K562 (cell line): ENCODE measurements around the gene PPP2R2D. TPM values are rescaled to one million over a fixed set of nuclear protein-coding genes. Genes with fewer than 3 reads are reported as not detected.

Experiments
- ATAC-seq: fragments of 200-7000 bp; cut with Tn5 transposase; 3 replicates; pipeline ENCODE4 v1.9.1; 2020; ENCODE audit warnings: moderate library complexity
- BruUV-seq: library from RNA; stranded (reverse); fragments of 400-500 nt; replicated peaks from 2 replicates; lab custom pipeline; 2021; lab: Mats Ljungman, UMichigan
- CTCF ChIA-PET: fragments of 300-600 bp; formaldehyde crosslinking; extraction: SDS; loops from one replicate; lab custom pipeline; 2021; ENCODE audit warnings: low intra/inter-chr PET ratio; lab: Yijun Ruan, JAX
- POLR2A ChIA-PET: fragments of 300-600, 350-650 bp; sonication (Branson Sonifier 250); formaldehyde crosslinking; extraction: SDS; loops from one replicate; lab custom pipeline; 2021; ENCODE audit warnings: antibody characterized with exemption, inconsistent platforms; lab: Yijun Ruan, JAX
- DNase-seq, 4 experiments: peaks; one replicate each; pipeline versions ENCODE4 v3.0.0 to v3.0.0-alpha.2; 2011 to 2018; ENCODE audit warnings: low spot score in 3 of 4, mixed read lengths in 3 of 4; ENCODE audit errors: extremely low read depth in 1 of 4
- FAIRE-seq: peaks from 2 replicates; lab custom pipeline; 2011; peaks lifted over from hg19 to GRCh38; lab: Jason Lieb, UNC
- H2AFZ ChIP-seq: 2 replicates; pipeline ENCODE4 v1.6.0; 2011; ENCODE audit warnings: low read depth, low read length, control low read depth, inconsistent platforms
- H3K27ac ChIP-seq: fragments of 200-600 bp; 3 replicates; pipeline ENCODE4 v1.8.0; 2011; ENCODE audit warnings: low read depth, mild to moderate bottlenecking, control low read depth, inconsistent platforms, low read length, moderate library complexity, mixed read lengths; ENCODE audit errors: extremely low read depth
- H3K27me3 ChIP-seq, 2 experiments: fragments of 300-600 bp in 1 of 2; 2 replicates in 1 of 2; 3 replicates in 1 of 2; pipeline versions ENCODE4 v1.6.0 to v1.8.0; 2011; ENCODE audit warnings: inconsistent platforms in 2 of 2, low read length in 2 of 2, mild to moderate bottlenecking in 1 of 2, mixed read lengths in 1 of 2, moderate library complexity in 1 of 2; ENCODE audit not compliant: control insufficient read depth in 2 of 2, insufficient read depth in 2 of 2
- H3K36me3 ChIP-seq: fragments of 300-600 bp; 3 replicates; pipeline ENCODE4 v1.8.0; 2011; ENCODE audit warnings: mild to moderate bottlenecking, low read length, inconsistent platforms; ENCODE audit not compliant: control insufficient read depth, insufficient read depth
- H3K4me1 ChIP-seq, 2 experiments: fragments of 200-600 bp in 1 of 2; replicated peaks in 1 of 2; 2 replicates in 1 of 2; 3 replicates in 1 of 2; pipeline versions ENCODE4 v1.5.1 to v1.8.0; 2011; ENCODE audit warnings: inconsistent platforms in 2 of 2, low read length in 2 of 2, mild to moderate bottlenecking in 1 of 2, mixed read lengths in 1 of 2, moderate library complexity in 1 of 2; ENCODE audit not compliant: control insufficient read depth in 2 of 2, insufficient read depth in 2 of 2
- H3K4me2 ChIP-seq: 2 replicates; pipeline ENCODE4 v1.6.1; 2011; ENCODE audit warnings: low read length, control low read depth, inconsistent platforms, mixed read lengths; ENCODE audit not compliant: insufficient read depth
- H3K4me3 ChIP-seq: fragments of 200-600 bp; sonication (generic), shearing (Covaris generic); 2 replicates; pipeline ENCODE4 v1.5.1; 2016; ENCODE audit warnings: control low read depth, inconsistent platforms
- H3K79me2 ChIP-seq: fragments of 200-600 bp; 3 replicates; pipeline ENCODE4 v1.8.0; 2011; ENCODE audit warnings: low read length, inconsistent platforms; ENCODE audit not compliant: control insufficient read depth, insufficient read depth
- H3K9ac ChIP-seq, 2 experiments: 2 replicates each; pipeline versions ENCODE4 v1.6.0 to v1.6.1; 2011; ENCODE audit warnings: low read depth in 2 of 2, low read length in 2 of 2, control low read depth in 1 of 2, inconsistent platforms in 1 of 2, mild to moderate bottlenecking in 1 of 2, mixed read lengths in 1 of 2; ENCODE audit not compliant: insufficient read depth in 1 of 2
- H3K9me1 ChIP-seq: one replicate; pipeline ENCODE4 v1.6.0; 2011; ENCODE audit warnings: inconsistent platforms, mild to moderate bottlenecking, low read length, moderate library complexity; ENCODE audit not compliant: control insufficient read depth, insufficient read depth
- H3K9me3 ChIP-seq: replicated peaks from 2 replicates; pipeline ENCODE4 v1.5.1; 2011; ENCODE audit warnings: low read depth, low read length, inconsistent platforms; ENCODE audit not compliant: control insufficient read depth, insufficient read depth
- H4K20me1 ChIP-seq: replicated peaks from 2 replicates; pipeline ENCODE4 v1.6.1; 2011; ENCODE audit warnings: low read length, inconsistent platforms, mixed read lengths; ENCODE audit not compliant: control insufficient read depth, insufficient read depth
- BACH1 ChIP-seq: fragments of 200-800 bp; sonication (Bioruptor generic); IDR thresholded peaks from 2 replicates; pipeline ENCODE4 v1.6.1; 2016; ENCODE audit warnings: missing genetic modification characterization, missing compliant biosample characterization
- CUX1 ChIP-seq: fragments of 200-800 bp; sonication (Bioruptor generic); IDR thresholded peaks from 2 replicates; pipeline ENCODE4 v1.6.1; 2016; ENCODE audit warnings: missing genetic modification characterization, missing compliant biosample characterization
- ELF4 ChIP-seq: fragments of 450-650 bp; formaldehyde crosslinking; IDR thresholded peaks from 2 replicates; pipeline ENCODE4 v1.4.0; 2022; ENCODE audit warnings: missing genetic modification characterization
- ETV6 ChIP-seq, 3 experiments: fragments of 150-350 bp in 1 of 3; sonication (generic) in 1 of 3; formaldehyde crosslinking in 1 of 3; IDR thresholded peaks; 2 replicates each; pipeline versions ENCODE4 v1.6.1 to v1.8.0; 2014 to 2022; ENCODE audit warnings: borderline replicate concordance in 2 of 3, low read depth in 2 of 3, antibody characterized with exemption in 1 of 3, low read length in 1 of 3, mild to moderate bottlenecking in 1 of 3, missing genetic modification reagents in 1 of 3
- JUNB ChIP-seq: fragments of 450-650 bp; formaldehyde crosslinking; conservative IDR thresholded peaks from 2 replicates; pipeline ENCODE4 v1.4.0; 2020; ENCODE audit warnings: mild to moderate bottlenecking
- MAFG ChIP-seq: fragments of 450-650 bp; conservative IDR thresholded peaks from 2 replicates; pipeline ENCODE4 v1.6.1; 2016; ENCODE audit warnings: missing genetic modification characterization, missing compliant biosample characterization
- MAFK ChIP-seq: IDR thresholded peaks from 2 replicates; pipeline ENCODE4 v1.6.1; 2011; ENCODE audit warnings: low read length, improper control_type of control experiment
- NCOA1 ChIP-seq: fragments of 450-650 bp; IDR thresholded peaks from 2 replicates; pipeline ENCODE4 v1.6.1; 2016; ENCODE audit warnings: low read depth
- NR2C1 ChIP-seq, 2 experiments: fragments of 450-650 bp; IDR thresholded peaks; 2 replicates each; pipeline ENCODE4 v1.6.1; 2017; ENCODE audit warnings: mild to moderate bottlenecking in 2 of 2, antibody characterized with exemption in 1 of 2, inconsistent platforms in 1 of 2, missing compliant biosample characterization in 1 of 2, missing genetic modification characterization in 1 of 2
- SREBF2 ChIP-seq: sonication (generic); formaldehyde crosslinking; IDR thresholded peaks from 2 replicates; pipeline ENCODE4 v1.4.0; 2020; ENCODE audit warnings: mild to moderate bottlenecking, missing genetic modification reagents
- WHSC1 ChIP-seq: IDR thresholded peaks from one replicate; pipeline ENCODE4 v1.6.1; 2012; ENCODE audit warnings: low read length, control low read depth, inconsistent platforms
- ZC3H11A ChIP-seq: IDR thresholded peaks from 2 replicates; pipeline ENCODE4 v1.6.1; 2012; ENCODE audit warnings: low read depth, low read length, improper control_type of control experiment
- ZFPM2 ChIP-seq: fragments of 250-450 bp; sonication (Bioruptor Pico); IDR thresholded peaks from 2 replicates; pipeline ENCODE4 v1.5.1; 2022; ENCODE audit warnings: mild to moderate bottlenecking
- ZNF197 ChIP-seq: fragments of 200-800 bp; sonication (Bioruptor generic); IDR thresholded peaks from 2 replicates; pipeline ENCODE4 v1.6.1; 2016; ENCODE audit warnings: low read depth, missing genetic modification characterization, missing compliant biosample characterization
- ZNF253 ChIP-seq: fragments of 250-450 bp; sonication (Bioruptor Pico); conservative IDR thresholded peaks from 2 replicates; pipeline ENCODE4 v1.6.1; 2021; ENCODE audit warnings: mild to moderate bottlenecking
- ZNF384 ChIP-seq: IDR thresholded peaks from 2 replicates; pipeline ENCODE4 v1.6.1; 2012; ENCODE audit warnings: low read depth, low read length, improper control_type of control experiment
- ZNF408 ChIP-seq: fragments of 250-450 bp; sonication (Bioruptor Pico); IDR thresholded peaks from 2 replicates; pipeline ENCODE4 v1.4.0; 2020; ENCODE audit warnings: low read depth, mild to moderate bottlenecking, moderate library complexity
- WGBS: fragments of 100-300 bp; shearing (Covaris generic); methylation state at CpG from one replicate; pipeline ENCODE4 v1.1.6; 2016; ENCODE audit warnings: low coverage, mixed read lengths; ENCODE audit not compliant: insufficient coverage; ENCODE audit errors: missing lambda C conversion rate; 5-methylcytosine and 5-hydroxymethylcytosine counted together
- in situ Hi-C: fragments of 300-500 bp; cut with MboI; formaldehyde crosslinking; loops from 4 replicates; pipeline ENCODE4 v1.15.0; 2018; ENCODE audit warnings: inconsistent platforms, mixed read lengths
- intact Hi-C: fragments of 100-400 bp; cut with micrococcal nuclease; formaldehyde crosslinking; loops from 2 replicates; pipeline ENCODE4 v1.14.2; 2022
- polyA plus RNA-seq, 8 experiments: library from polyadenylated mRNA; depleted of rRNA in 4 of 8; stranded (reverse) in 5 of 8; unstranded in 3 of 8; fragments of >200 nt; fragmentation: Nextera tagmentation in 2 of 8; fragmentation: Illumina TruSeq in 1 of 8; extraction: Ambion mirVana in 2 of 8; extraction: Trizol in 1 of 8; gene quantifications; 2 replicates each; pipeline versions ENCODE4 v1.2.1 to v1.2.3, GENCODE V29; 2011 to 2014; ENCODE audit warnings: inconsistent platforms in 1 of 8, missing spikeins in 1 of 8
- total RNA-seq, 7 experiments: library from RNA; depleted of rRNA in 6 of 7; stranded (reverse); fragments of >200 nt in 6 of 7; fragmentation: Illumina TruSeq in 2 of 7; extraction: Trizol in 2 of 7; gene quantifications; 2 replicates each; pipeline versions ENCODE4 v1.2.1 to v1.2.3, GENCODE V29; 2011 to 2021; ENCODE audit warnings: low replicate concordance in 1 of 7
- TF ChIP-seq, protein P1 (sequence below): sonication (generic); formaldehyde crosslinking; IDR thresholded peaks from 2 replicates; pipeline ENCODE4 v1.8.0; 2023; ENCODE audit warnings: mild to moderate bottlenecking, missing genetic modification reagents

PPP2R2D gene
- total and polyA plus RNA-seq, 9 of the 15 experiments (the other 6 are each of a cell fraction or from before 2014, with no cell fraction given) = 1.9 to 37.0 (median 26.8) TPM

GRCh38 chr10:131895116-131895515, 5.7 kb upstream of the PPP2R2D start:
- DNase-seq (no peak), ATAC-seq (no peak), FAIRE-seq (no peak)
- TF ChIP-seq ZNF197 (CRISPR knock-in tag) (no peak), ZNF408 (no peak), ZFPM2 (no peak), ZNF384 (no peak), CUX1 (CRISPR knock-in tag) (no peak), ELF4 (no peak), ETV6 (IDR thresholded peaks at IDR 0.05; ENCODE audit: borderline replicate concordance in 1 of 2, low read depth in 2 of 2, low read length in 1 of 2) (no peak), ETV6 (CRISPR knock-in tag; IDR thresholded peaks at IDR 0.05; ENCODE audit: borderline replicate concordance) (no peak), MAFK (no peak), JUNB (CRISPR knock-in tag) (no peak), MAFG (tag) (no peak), NR2C1 (IDR thresholded peaks at IDR 0.05) (no peak), NR2C1 (tag; IDR thresholded peaks at IDR 0.05) (no peak), WHSC1 (no peak), BACH1 (tag) (no peak), NCOA1 (no peak), ZNF253 (CRISPR knock-in tag) (no peak), ZC3H11A (no peak), SREBF2 (no peak)
- TF ChIP-seq, protein P1, sequence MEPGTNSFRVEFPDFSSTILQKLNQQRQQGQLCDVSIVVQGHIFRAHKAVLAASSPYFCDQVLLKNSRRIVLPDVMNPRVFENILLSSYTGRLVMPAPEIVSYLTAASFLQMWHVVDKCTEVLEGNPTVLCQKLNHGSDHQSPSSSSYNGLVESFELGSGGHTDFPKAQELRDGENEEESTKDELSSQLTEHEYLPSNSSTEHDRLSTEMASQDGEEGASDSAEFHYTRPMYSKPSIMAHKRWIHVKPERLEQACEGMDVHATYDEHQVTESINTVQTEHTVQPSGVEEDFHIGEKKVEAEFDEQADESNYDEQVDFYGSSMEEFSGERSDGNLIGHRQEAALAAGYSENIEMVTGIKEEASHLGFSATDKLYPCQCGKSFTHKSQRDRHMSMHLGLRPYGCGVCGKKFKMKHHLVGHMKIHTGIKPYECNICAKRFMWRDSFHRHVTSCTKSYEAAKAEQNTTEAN (CRISPR knock-in tag) = no peak
- H3K9me3 ChIP-seq = no peaks in the 10 kb centered on the region
- H3K4me3 ChIP-seq = no peak overlapping the region
- in situ Hi-C loops (no loop called here), intact Hi-C loops (no loop called here)
- H3K27ac ChIP-seq = no peak overlapping the region
- no peak overlapping the region for H3K4me2 ChIP-seq
- H3K27me3 ChIP-seq = no peaks in the 10 kb centered on the region
- no peaks in the 10 kb centered on the region for H3K36me3 ChIP-seq
- H3K79me2 ChIP-seq = peaks cover 12% of the 10 kb centered on the region; the same call in 2 of the 3 replicates
- H3K9me1 ChIP-seq = no peaks in the 10 kb centered on the region
- H3K9ac ChIP-seq = no peak overlapping the region
- 97% methylated on average over 12 of the region's 17 CpGs for WGBS
- POLR2A ChIA-PET = interaction anchor here (0.6 to 7.7 kb wide), 4 partner anchors 16 to 675 kb away, joined by 3 to 100 read pairs (median 3); no protein-coding TSS in a partner anchor
- H4K20me1 ChIP-seq = no peaks in the 10 kb centered on the region
- H2AFZ ChIP-seq = no peak overlapping the region
- CTCF ChIA-PET = no interaction called here
- no TSS peak for BruUV-seq
- peaks cover 57 to 59% of the 10 kb centered on the region in 2 experiments for H3K4me1 ChIP-seq
